ENCODE results near the gene MAGI1.
"Not testable (repeated sequence)": the region's sequence is repeated elsewhere in the genome, so short reads cannot be mapped to it uniquely, and the experiment has no call there.

The MAGI1 gene

DNA sequence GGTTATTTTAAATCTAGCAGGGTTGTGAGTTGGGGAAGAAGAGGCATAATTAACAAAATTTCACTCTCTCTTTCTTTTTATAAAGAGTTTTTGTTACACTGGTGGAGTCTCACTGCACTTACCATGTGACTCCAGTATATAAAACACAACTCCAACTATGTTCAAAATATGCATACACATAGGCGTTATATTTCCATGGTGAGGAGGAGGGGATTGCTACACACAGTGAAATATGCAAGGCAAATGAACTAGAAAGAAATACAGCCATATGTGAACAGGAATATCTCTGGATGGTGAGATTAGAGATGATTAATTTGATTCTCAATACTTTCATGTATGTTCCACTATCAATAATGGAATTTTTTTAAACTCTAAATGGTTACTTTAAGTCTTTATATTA, 385.0 kb downstream of the MAGI1 start:
- no peak for DNase-seq

GRCh38 chr3:65650247-65650646, 388.5 kb downstream of the MAGI1 start:
- no peak for DNase-seq

GRCh38 chr3:65647369-65647768, 391.3 kb downstream of the MAGI1 start:
- DNase-seq, result no peak

- DNase-seq, result no peak
These were observed 395.8 kb downstream of the MAGI1 start for GRCh38 chr3:65642883-65643282.

GRCh38 chr3:65641777-65642176, 396.9 kb downstream of the MAGI1 start:
- DNase-seq, result no peak

DNA sequence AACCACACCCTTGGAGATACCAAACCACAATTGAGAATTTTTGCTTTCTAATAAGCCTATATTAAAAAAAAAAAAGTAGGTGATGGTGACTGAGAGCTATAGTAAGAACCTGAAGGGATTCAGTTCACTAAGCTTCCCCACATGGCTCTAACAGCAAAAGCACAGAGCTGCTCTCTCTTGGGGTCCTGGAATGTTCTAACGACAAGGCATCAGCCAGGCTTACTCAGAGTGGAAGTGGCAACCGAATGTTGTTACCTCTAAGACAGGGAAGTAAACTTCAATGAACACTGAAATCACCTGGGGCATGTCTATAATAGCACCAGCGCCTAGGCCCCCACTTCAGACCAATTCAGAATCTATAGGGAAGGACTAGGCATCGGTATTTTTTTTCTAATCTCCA, 397.7 kb downstream of the MAGI1 start:
- DNase-seq, result no peak

GRCh38 chr3:65639444-65639843, 399.3 kb downstream of the MAGI1 start:
- no peak for DNase-seq

GRCh38 chr3:65638301-65638700, 400.4 kb downstream of the MAGI1 start:
- DNase-seq, result no peak

DNA sequence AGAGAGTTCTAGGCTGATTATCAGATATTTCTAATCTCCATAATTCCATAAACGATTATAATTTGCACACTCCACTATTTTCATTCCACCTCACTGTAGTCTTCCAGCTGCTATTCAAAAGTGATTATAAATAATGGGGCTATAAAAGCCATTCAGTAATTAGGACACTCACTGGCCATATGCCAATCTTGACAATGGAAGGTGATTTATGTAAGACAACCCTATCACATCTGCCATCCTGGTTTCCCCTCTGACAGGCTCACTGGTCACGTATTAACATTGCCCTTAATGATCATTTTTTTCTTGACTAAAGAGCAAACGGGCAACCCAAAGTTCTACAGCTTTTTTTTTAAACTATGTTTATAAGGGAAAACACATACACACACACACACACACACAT, 402.4 kb downstream of the MAGI1 start:
- no peak for DNase-seq

DNA sequence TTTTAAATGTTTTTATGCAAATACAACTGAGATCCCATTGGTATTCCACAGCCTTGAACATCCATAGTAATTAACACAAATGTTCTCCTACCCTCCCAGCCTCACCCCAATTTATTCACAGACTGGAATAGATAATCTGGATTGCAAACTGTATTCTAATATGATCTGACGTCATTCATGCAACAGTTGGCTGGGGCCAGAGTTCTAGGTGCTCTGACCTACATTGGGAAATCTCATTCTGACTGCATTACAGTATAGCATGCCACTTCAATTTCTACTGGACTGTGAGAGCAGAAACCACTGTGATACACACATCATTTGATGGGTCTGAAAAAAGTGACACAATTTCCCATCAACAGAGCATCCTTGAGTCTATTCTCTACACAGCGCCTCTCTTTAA, 403.1 kb downstream of the MAGI1 start:
- no peak for DNase-seq

DNA sequence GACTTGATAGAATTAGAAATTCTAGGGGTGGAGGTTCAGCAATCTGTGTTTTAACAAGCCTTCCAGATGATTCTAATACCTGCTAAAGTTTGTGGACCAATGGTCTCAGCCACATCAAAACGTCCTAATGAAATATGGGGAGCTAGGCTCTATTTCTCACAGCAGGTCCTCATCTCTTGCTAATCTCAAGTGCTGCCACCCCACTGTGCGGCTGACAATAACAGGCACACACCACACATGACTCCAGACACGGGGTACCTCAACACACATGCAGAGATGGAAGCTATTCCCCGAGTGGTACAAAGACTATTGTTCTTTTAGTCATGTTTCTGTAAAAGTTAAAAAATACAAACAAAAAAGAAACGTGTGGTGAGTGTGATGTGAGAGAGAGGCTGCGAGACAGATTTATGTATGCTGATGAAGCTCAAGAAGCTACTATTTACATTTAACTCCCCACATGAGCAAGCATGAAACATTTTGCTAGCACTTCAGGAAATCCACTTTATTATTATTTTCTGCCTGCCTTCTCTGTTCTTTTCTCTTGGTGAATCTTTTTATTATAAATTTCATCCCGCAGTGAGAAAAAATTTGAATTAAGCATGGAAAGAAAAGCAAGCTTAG, 405.6 kb downstream of the MAGI1 start:
- no peak for DNase-seq

DNA sequence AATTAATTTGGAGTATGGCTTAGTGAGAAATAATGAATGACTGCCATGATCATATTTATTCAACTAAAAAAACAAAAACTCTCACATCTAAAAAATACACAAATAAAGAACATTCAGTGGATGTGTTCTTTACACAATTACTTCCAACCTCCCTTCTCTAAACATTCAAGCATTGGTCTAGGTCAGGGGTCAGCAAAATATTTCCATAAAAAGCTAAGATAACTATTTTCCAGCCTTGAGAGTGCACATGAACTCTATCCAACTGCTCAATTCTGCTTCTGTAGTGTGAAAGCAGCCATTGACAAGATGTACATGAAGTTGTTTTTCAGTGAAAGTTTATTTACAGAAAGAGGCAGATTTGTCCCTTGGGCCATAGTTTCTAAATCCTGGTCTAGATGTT, 406.3 kb downstream of the MAGI1 start:
- DNase-seq, result no peak

DNA sequence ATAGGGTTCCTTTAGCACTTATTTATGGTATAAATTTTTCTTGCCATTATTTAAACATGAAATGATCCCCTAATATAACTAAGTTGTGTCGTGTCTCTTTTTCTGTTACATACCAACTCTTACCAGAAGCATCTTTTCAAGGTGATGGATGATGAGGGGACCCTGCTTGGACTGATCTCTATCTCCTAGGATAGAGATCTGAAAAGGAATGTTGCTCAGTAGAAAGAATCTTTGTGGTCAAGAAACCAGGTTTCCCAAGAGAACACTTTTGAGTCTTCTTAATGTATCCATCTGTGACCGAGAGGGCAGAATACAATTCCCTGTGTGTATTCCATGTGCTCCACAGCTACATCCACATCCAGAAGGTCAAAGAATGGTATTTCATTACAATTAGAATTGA, 409.7 kb downstream of the MAGI1 start:
- no peak for DNase-seq

- DNase-seq, result no peak
These were observed 411.7 kb downstream of the MAGI1 start for GRCh38 chr3:65627062-65627461.

DNA sequence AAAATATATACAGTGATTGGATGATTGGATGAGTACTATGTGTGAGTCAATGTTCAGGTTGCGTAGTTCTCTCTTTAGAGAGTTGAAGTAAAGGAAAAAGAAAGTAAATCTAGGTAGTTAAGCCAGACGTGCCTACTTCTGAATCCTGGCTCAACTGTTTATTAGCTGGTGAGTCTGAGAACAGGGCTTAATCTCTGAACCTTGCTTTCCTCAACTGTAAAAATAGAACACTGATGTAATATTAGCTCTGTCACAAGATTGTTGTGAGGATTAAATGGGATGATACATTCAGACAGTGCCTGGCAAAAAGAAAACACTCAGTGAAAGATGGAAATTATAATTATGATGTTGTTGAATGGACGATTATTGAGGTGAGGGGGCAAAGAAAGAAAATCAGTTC, 413.4 kb downstream of the MAGI1 start:
- DNase-seq, result no peak

DNA sequence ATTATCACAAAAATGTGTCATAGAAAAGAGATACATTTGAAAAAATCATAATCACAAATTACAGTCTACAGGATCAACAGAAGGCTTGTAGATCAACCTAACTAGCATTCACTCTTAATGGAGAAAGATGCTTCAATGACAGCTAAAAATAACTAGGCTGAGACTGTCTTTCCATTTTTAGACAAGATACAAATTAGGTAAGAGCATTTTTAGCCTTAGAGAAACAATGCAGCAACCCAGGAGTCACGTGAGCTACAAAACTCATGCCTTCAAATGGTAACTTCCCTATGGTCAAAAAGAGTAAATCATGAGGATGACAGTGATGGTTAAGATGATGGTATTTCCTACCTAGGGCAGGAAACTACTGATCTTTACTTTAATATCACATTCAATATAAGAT, 415.4 kb downstream of the MAGI1 start:
- no peak for DNase-seq

DNA sequence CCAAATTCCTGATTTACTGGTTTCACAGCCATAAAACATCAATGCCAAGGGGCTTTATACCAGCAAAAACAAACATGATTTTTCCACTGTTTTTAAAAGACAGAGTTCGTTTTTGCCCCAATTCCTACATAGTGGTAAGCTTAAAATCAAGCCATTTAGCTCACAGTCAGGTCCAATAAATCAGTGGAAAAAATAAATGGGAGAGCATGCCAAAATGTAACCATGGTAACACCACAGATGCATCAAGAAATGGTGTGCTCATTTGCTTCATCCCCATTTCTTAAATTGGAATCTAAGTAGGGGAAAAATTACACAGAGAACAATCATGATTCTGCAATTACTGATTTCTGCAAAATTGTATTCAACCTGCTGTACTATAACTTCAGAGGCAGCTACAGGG, 418.8 kb downstream of the MAGI1 start:
- no peak for DNase-seq

DNA sequence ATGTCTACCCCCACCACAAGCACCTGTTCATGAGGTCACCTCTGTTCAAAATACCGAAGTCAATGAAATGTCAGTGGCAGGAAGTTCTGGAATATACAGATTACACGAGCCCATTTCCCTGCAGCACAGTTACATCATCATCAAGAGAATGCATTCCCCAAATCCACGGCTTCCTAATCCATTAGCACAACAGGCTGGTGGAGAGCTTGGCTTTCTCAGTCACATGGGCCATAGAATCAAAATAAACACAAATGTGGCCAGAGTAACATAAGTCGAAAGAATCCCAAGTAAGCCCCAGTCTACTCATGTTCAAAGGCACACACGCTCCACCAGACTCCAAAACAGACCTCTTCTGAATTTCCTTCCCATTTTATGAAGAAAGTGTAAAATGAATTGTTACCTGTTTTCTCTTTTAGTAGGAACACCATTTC, 419.3 kb downstream of the MAGI1 start:
- DNase-seq, result no peak

DNA sequence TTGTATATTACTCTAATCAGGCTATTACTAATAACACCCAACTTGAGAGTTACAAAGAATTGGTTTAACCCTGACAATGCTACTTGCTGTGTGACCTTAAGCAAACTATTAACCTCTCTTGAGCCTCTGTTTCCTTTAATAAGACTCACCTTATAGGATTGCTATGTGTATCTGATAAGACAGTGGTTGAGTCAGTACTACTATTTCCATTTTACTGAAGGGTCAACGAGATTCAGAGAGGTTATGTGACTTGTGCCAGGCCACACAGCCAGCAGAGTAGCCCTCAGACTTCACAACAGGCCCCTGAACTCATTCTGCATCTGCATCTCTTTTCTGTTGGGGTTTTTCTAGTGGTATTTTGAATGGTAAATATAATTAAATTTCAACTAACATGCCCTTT, 420.1 kb downstream of the MAGI1 start:
- DNase-seq, result no peak

DNA sequence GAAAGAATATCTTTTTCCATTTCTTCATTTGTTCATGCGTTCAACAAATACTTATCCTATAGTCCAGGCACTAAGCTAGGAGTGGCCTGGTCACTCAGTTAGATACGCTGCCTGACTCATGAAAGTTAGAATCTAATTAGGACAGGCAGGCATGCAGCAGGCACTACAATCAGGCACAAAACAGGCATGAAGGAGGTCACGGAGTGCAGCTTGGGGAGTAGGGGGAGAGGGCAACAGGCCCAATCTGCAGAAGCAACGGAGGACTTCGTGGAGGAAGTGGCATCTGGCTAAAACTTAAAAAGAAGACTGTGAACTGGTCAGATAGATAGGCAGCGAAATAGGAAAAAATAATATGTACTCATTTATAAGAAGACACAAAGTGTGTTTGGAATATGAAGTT, 420.9 kb downstream of the MAGI1 start:
- DNase-seq, result no peak

DNA sequence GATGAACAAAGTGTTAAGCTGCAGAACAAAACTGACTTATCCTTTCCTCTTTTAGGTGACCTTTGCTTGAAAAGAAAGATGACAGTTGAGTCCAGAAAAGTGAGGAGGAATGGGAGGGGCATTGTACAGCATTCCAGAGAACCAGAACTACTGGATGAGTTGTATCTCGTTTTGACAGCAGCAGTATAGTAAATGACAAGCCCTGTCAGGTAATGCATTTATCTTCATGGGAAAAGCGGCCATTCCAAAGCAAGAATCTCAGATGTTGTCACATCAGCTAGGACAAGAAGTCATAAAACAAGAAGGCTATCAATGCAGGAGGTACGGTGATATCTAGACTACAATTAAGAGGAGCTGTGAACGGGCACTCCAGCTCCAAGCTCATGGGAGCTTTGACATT, 421.5 kb downstream of the MAGI1 start:
- no peak for DNase-seq

GRCh38 chr3:65616563-65616962, 422.2 kb downstream of the MAGI1 start:
- no peak for DNase-seq

DNA sequence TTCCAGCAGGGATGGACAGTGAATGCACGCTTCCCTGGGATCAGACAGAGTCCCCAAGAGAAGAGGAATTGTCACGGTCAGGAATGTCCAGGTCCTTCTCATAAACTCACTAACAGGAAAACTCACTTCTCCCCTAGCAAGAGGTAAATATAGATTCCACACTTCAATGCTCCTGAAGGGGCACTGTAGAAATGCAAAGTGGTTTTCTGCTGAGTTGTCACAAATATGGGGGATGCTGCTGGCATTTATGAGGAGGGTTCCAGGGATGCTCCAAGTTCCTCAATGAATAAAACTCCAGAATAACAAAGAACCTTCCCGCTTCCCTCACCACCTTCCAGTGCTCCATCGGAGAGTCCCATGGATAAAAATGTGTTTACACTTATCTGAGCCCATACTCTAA, 423.4 kb downstream of the MAGI1 start:
- no peak for DNase-seq

GRCh38 chr3:65614585-65614984, 424.1 kb downstream of the MAGI1 start:
- DNase-seq, result no peak

GRCh38 chr3:65607965-65608460, 430.7 kb downstream of the MAGI1 start:
- not testable (repeated sequence) for DNase-seq

DNA sequence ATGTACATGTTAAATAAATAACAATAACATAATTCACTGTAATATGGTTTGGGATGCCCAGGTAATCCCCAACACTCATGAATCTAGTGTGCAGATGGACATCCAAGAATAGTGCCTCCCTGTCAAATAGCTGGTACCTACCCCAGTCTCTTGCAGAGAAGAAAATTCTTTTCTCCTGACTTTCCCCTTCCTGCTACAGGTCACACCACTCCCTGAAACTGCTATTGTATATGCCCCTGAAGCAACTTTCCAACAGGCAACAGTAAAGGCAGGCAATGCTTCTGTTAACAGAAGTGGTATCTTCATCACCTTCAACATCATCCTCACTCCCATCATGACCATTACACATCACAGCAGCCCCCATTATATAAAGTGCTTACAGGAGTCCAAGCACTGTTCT, 431.6 kb downstream of the MAGI1 start:
- DNase-seq, result no peak

Measured in activated T-cell treated with anti-CD3 and anti-CD28 coated beads, Interleukin-2, amount 50 U/mL, for 1 hour (primary cell).